HCT116 (cell line): ENCODE measurements around the gene OR10A6. TPM values are rescaled to one million over a fixed set of nuclear protein-coding genes. Genes with fewer than 3 reads are reported as not detected.
A peak's percentile ranks its signal among the peaks of the same experiment; 100 is the strongest.

Experiments used
- ATAC-seq: fragments of 200-7000 bp; cut with Tn5 transposase; 2 replicates; pipeline ENCODE4 v1.9.1; 2020; ENCODE audit warnings: mild to moderate bottlenecking, moderate library complexity
- BruUV-seq: library from RNA; stranded (reverse); fragments of 400-500 nt; replicated peaks from 2 replicates; lab custom pipeline; 2021; lab: Mats Ljungman, UMichigan
- CTCF ChIA-PET: fragments of 300-600 bp; sonication (Branson Sonifier 250); formaldehyde crosslinking; loops from one replicate; lab custom pipeline; 2021; ENCODE audit warnings: antibody characterized with exemption; lab: Charles Lee
- POLR2A ChIA-PET: fragments of 300-600, 350-600 bp; sonication (Branson Sonifier 250); formaldehyde crosslinking; loops from one replicate; lab custom pipeline; 2021; ENCODE audit warnings: antibody characterized with exemption; lab: Charles Lee
- RAD21 ChIA-PET, 2 experiments: fragments of 300-600 bp; sonication (Branson Sonifier 250); formaldehyde crosslinking; loops; one replicate each; lab custom pipeline; 2023; ENCODE audit warnings: low total read pairs in 2 of 2; ENCODE audit not compliant: uncharacterized antibody in 2 of 2, unreplicated experiment in 2 of 2, low non-redundant PET in 1 of 2; lab: Charles Lee
- DNase-seq: peaks from one replicate; pipeline ENCODE4 v3.0.0-alpha.2; 2010; ENCODE audit warnings: low read depth, low spot score
- H2AFZ ChIP-seq: fragments of 200-600 bp; shearing (Covaris generic), sonication (generic); 2 replicates; pipeline ENCODE4 v1.6.1; 2017; ENCODE audit warnings: low read depth, mixed run types, mixed read lengths, antibody characterized with exemption, low read length; ENCODE audit not compliant: poor library complexity, severe bottlenecking
- H3K27ac ChIP-seq: 2 replicates; pipeline ENCODE4 v1.5.1; 2012; ENCODE audit warnings: low read depth, low read length
- H3K27me3 ChIP-seq: fragments of 200-600 bp; sonication (generic); 2 replicates; pipeline ENCODE4 v1.6.1; 2016; ENCODE audit warnings: mixed run types, low read length, mixed read lengths; ENCODE audit not compliant: insufficient read depth
- H3K36me3 ChIP-seq, 2 experiments: fragments of 200-500 bp in 1 of 2; fragments of 200-600 bp in 1 of 2; sonication (Bioruptor generic) in 1 of 2; sonication (generic) in 1 of 2; 2 replicates each; pipeline versions ENCODE4 v1.5.1 to v1.6.1; 2014 to 2016; ENCODE audit warnings: low read length in 2 of 2, inconsistent platforms in 1 of 2, mixed read lengths in 1 of 2, mixed run types in 1 of 2; ENCODE audit not compliant: insufficient read depth in 2 of 2, control insufficient read depth in 1 of 2
- H3K4me1 ChIP-seq, 2 experiments: fragments of 200-600 bp in 1 of 2; sonication (generic) in 1 of 2; 2 replicates each; pipeline versions ENCODE4 v1.5.1 to v1.6.1; 2012 to 2017; ENCODE audit warnings: low read length in 2 of 2, inconsistent platforms in 1 of 2, mild to moderate bottlenecking in 1 of 2, mixed read lengths in 1 of 2, mixed run types in 1 of 2, moderate library complexity in 1 of 2; ENCODE audit not compliant: insufficient read depth in 2 of 2, control insufficient read depth in 1 of 2
- H3K4me2 ChIP-seq: fragments of 200-600 bp; sonication (generic); 2 replicates; pipeline ENCODE4 v1.6.1; 2017; ENCODE audit warnings: mixed run types, low read length, mixed read lengths
- H3K4me3 ChIP-seq, 2 experiments: fragments of 200-600 bp in 1 of 2; sonication (generic) in 1 of 2; replicated peaks in 1 of 2; 2 replicates each; pipeline ENCODE4 v1.5.1; 2011 to 2016; ENCODE audit warnings: low read length in 2 of 2, control low read depth in 1 of 2, low read depth in 1 of 2, mild to moderate bottlenecking in 1 of 2, mixed read lengths in 1 of 2, mixed run types in 1 of 2
- H3K79me2 ChIP-seq: fragments of 200-600 bp; sonication (generic); 2 replicates; pipeline ENCODE4 v1.6.1; 2017; ENCODE audit warnings: mild to moderate bottlenecking, mixed run types, low read length, moderate library complexity, mixed read lengths; ENCODE audit not compliant: insufficient read depth
- H3K9ac ChIP-seq: fragments of 200-600 bp; sonication (generic); 2 replicates; pipeline ENCODE4 v1.6.1; 2016; ENCODE audit warnings: low read length, mixed read lengths
- H3K9me2 ChIP-seq: fragments of 200-600 bp; sonication (generic), shearing (Covaris generic); 2 replicates; pipeline ENCODE4 v1.6.1; 2017; ENCODE audit warnings: mixed run types, mild to moderate bottlenecking, moderate library complexity; ENCODE audit not compliant: insufficient read depth
- H3K9me3 ChIP-seq, 2 experiments: fragments of 200-500 bp in 1 of 2; fragments of 200-600 bp in 1 of 2; sonication (Bioruptor generic) in 1 of 2; sonication (generic) in 1 of 2; 2 replicates each; pipeline ENCODE4 v1.6.1; 2014 to 2017; ENCODE audit warnings: low read length in 2 of 2, mixed read lengths in 2 of 2, inconsistent platforms in 1 of 2, low read depth in 1 of 2, mild to moderate bottlenecking in 1 of 2, mixed run types in 1 of 2, moderate library complexity in 1 of 2; ENCODE audit not compliant: control insufficient read depth in 1 of 2, insufficient read depth in 1 of 2
- H4K20me1 ChIP-seq: fragments of 200-600 bp; sonication (generic), shearing (Covaris generic); 2 replicates; pipeline ENCODE4 v1.6.1; 2017; ENCODE audit warnings: mixed run types, mild to moderate bottlenecking, moderate library complexity; ENCODE audit not compliant: insufficient read depth
- CBX3 ChIP-seq: IDR thresholded peaks from 2 replicates; pipeline ENCODE4 v1.6.1; 2012; ENCODE audit warnings: low read depth
- ELF1 ChIP-seq: IDR thresholded peaks from 2 replicates; pipeline ENCODE4 v1.6.1; 2012; ENCODE audit warnings: low read depth, borderline replicate concordance
- EZH2 ChIP-seq: fragments of 200-600 bp; sonication (generic); IDR thresholded peaks from 2 replicates; pipeline ENCODE4 v1.6.1; 2017; ENCODE audit warnings: antibody characterized with exemption, mixed run types
- ZBTB33 ChIP-seq: IDR thresholded peaks from 2 replicates; pipeline ENCODE4 v1.6.1; 2011; ENCODE audit warnings: mild to moderate bottlenecking, low read length, moderate library complexity; ENCODE audit not compliant: insufficient replicate concordance; ENCODE audit errors: extremely low read depth
- ZNF274 ChIP-seq: fragments of 200-500 bp; sonication (Bioruptor generic); IDR thresholded peaks from 2 replicates; pipeline ENCODE4 v1.6.1; 2014; ENCODE audit warnings: mild to moderate bottlenecking, low read depth, low read length, inconsistent platforms
- intact Hi-C: fragments of 100-400 bp; cut with micrococcal nuclease; formaldehyde crosslinking; loops from 2 replicates; pipeline ENCODE4 v1.10.0; 2022
- total RNA-seq: library from RNA; stranded (reverse); gene quantifications from one replicate; pipeline ENCODE4 v1.2.1, GENCODE V29; 2021; ENCODE audit not compliant: unreplicated experiment

OR10A6 gene
- total RNA-seq, 1 experiment from 2014 or later = not detected

- H3K4me3 ChIP-seq = no peak overlapping the region
- ChIA-PET CTCF (no interaction called here), POLR2A (no interaction called here)
- DNase-seq = no peak
- no peak overlapping the region for H3K27ac ChIP-seq
- H3K4me2 ChIP-seq = no peak overlapping the region
- no TSS peak for BruUV-seq
- intact Hi-C loops = loop anchor here (10.0 kb wide), 1 partner anchor 204 kb away; no protein-coding TSS in a partner anchor
- no peaks in the 10 kb centered on the region for H3K4me1 ChIP-seq
- H3K9me2 ChIP-seq = no peaks in the 10 kb centered on the region
- TF ChIP-seq EZH2 = peak; percentile 87; the same call in 1 of the 2 replicates
- no peak for TF ChIP-seq ELF1
- TF ChIP-seq, all 23 proteins: peak for 1
- H3K79me2 ChIP-seq = no peaks in the 10 kb centered on the region
- H3K9ac ChIP-seq = no peak overlapping the region
- no peak for ATAC-seq
- peaks cover 36% of the 10 kb centered on the region for H3K27me3 ChIP-seq
- RAD21 ChIA-PET = no interaction called here
- no peaks in the 10 kb centered on the region for H4K20me1 ChIP-seq
- H3K9me3 ChIP-seq = no peaks in the 10 kb centered on the region
- no peak overlapping the region for H2AFZ ChIP-seq
- H3K36me3 ChIP-seq = no peaks in the 10 kb centered on the region
These were observed 40.5 kb downstream of the OR10A6 start for GRCh38 chr11:7890417-7891172.

GRCh38 chr11:7889985-7890384, 41.1 kb downstream of the OR10A6 start:
- POLR2A ChIA-PET = no interaction called here
- intact Hi-C loops = loop anchor here (10.0 kb wide), 1 partner anchor 205 kb away; no protein-coding TSS in a partner anchor
- Histone ChIP-seq H4K20me1 (no peaks in the 10 kb centered on the region), H3K27ac (no peak overlapping the region), H3K36me3 (no peaks in the 10 kb centered on the region), H3K9me2 (no peaks in the 10 kb centered on the region), H3K4me3 (no peak overlapping the region), H3K79me2 (no peaks in the 10 kb centered on the region), H3K9me3 (no peaks in the 10 kb centered on the region), H3K27me3 (peaks cover 36% of the 10 kb centered on the region), H3K4me2 (no peak overlapping the region), H3K9ac (no peak overlapping the region), H3K4me1 (no peaks in the 10 kb centered on the region), H2AFZ (no peak overlapping the region)
- no TSS peak for BruUV-seq
- CTCF ChIA-PET = no interaction called here
- DNase-seq = no peak
- no peak for ATAC-seq
- RAD21 ChIA-PET = no interaction called here
- TF ChIP-seq CBX3 (no peak), ZBTB33 (no peak), ZNF274 (no peak)
